ENCODE results near the gene NOL4L.
"Not testable (repeated sequence)": the region's sequence is repeated elsewhere in the genome, so short reads cannot be mapped to it uniquely, and the experiment has no call there.

The NOL4L gene

DNA sequence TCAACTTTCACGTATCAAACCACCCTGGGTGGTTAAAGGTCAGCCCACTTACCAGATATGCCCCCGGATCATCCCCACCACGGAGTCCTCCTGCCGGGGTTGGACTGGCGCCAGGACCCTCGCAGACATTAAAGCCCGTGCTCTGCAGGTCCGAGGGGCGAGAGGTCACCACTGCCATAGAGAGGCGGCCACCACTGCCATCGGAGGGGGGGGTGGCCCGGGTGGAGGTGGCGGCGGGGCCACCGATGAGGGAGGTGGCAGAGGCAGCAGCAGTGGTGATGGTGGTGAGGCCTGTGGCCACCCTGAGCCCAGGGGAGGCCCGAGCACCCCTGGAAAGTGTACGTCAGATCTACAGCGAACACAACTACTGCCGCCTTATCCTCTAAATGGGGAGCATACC, 150.7 kb downstream of the NOL4L start:
- in situ Hi-C loops (cut with MboI; ENCODE audit: low sequenced_read_pairs), result no loop called here

- in situ Hi-C loops (cut with MboI; ENCODE audit: low sequenced_read_pairs), result no loop called here
Observed at GRCh38 chr20:32433311-32434021, 151.7 kb downstream of the NOL4L start.

GRCh38 chr20:32432277-32432676, 152.9 kb downstream of the NOL4L start:
- in situ Hi-C loops (cut with MboI; ENCODE audit: low sequenced_read_pairs), result no loop called here

- in situ Hi-C loops (cut with MboI; ENCODE audit: low sequenced_read_pairs), result no loop called here
Observed at GRCh38 chr20:32431457-32431856, 153.7 kb downstream of the NOL4L start.

DNA sequence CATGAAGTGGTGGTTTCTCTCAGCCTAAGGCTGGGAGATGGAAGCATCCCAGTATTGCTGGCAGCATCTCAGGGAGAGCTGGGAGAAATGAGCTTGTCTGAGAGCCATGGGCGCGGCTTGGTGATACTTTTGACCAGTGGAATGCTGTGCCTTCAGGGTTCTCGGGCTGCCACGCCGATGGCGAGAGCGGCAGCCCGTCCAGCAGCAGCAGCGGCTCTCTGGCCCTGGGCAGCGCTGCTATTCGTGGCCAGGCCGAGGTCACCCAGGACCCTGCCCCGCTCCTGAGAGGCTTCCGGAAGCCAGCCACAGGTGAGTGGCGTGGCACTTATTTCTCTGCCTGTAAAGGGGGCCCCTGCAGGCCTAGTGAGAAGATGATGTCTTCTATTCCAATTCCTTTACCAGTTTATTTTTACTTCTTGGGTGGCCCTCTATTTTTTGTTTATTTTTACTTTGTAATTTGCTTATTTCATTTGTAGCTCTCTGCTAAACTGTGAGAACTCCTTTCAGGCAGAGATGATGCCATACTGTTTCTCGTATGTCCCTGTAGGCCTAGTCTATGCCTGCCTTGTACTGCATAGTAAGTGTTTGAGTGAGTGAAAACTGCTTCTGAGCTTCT, 155.3 kb downstream of the NOL4L start:
- in situ Hi-C loops (cut with MboI; ENCODE audit: low sequenced_read_pairs), result no loop called here

DNA sequence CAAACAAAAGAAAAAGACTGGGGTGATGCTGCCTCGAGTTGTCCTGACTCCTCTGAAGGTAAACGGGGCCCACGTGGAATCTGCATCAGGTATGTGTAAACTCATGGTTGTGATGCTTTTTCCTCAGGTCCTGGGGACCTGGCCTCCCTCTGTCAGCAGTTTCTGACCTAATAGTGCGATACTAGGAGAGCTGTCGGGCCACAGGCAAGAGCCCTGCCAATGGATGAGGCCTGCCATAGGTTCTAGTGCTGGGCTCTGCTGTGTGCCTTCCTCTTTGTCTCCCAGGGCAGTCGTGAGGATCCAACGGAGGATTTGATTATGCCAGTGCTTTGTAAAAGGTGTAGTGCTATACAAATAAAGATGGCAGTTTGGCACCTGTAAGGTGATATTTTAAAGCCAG, 155.8 kb downstream of the NOL4L start:
- in situ Hi-C loops (cut with MboI; ENCODE audit: low sequenced_read_pairs), result no loop called here

- in situ Hi-C loops (cut with MboI; ENCODE audit: low sequenced_read_pairs), result no loop called here
Observed at GRCh38 chr20:32427996-32428395, 157.1 kb downstream of the NOL4L start.

- in situ Hi-C loops (cut with MboI; ENCODE audit: low sequenced_read_pairs), result no loop called here
Observed at GRCh38 chr20:32421290-32421689, 163.8 kb downstream of the NOL4L start.

- in situ Hi-C loops (cut with MboI; ENCODE audit: low sequenced_read_pairs), result no loop called here
Observed at GRCh38 chr20:32418376-32418775, 166.8 kb downstream of the NOL4L start.

GRCh38 chr20:32416206-32416605, 168.9 kb downstream of the NOL4L start:
- in situ Hi-C loops (cut with MboI; ENCODE audit: low sequenced_read_pairs), result no loop called here

DNA sequence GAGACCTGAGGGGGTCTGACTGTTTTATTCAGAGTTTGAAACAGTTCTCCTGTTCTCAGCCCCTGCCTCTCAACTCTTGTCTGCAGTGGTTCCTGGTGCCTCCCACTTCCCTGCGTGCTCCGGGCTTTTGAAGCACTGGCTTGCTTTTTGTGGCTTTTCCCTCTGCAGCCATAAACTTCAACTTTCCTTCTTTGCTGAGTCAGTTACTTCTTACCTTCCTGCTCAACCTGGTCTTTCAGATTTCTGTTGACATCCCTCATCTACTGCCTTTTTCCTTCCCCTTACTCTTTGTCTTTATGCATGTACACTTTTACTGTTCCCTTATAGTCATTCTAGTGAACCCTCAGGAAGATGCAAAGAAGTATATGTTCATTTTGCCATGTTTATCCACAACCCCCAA, 169.6 kb downstream of the NOL4L start:
- in situ Hi-C loops (cut with MboI; ENCODE audit: low sequenced_read_pairs), result no loop called here

DNA sequence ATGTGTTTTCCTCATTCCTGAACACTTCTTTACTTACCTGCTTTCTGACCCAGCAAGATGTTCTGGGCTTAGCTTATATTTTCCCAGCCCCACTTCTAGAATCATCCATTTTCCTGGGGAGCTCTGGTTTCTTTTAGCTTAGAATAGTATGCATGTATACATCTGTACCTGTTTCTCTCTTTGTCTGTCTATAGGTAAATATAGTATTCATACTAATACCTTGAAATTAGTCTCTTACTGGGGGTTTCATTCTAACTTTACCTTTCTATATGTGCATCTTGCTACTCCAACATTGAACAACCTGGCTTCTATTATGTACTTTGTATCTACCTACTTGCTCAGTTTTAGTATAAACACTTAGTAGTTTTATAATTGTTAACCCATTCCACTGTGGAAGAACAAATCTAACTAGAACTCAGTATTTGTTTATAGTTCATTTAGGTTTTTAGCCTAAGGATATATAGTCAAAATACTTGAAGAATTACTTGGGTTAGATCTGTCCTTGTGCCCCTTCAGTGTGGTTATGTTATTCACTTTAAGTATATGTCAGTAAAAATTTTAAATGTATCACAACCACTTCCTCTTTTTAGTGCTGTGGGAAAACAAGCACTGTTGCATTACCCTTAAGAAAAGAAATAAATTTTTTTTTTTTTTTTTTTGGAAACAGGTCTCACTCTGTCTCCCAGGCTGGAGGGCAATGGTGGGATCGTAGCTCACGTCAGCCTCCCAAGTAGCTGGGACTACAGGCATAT, 173.0 kb downstream of the NOL4L start:
- in situ Hi-C loops (cut with MboI; ENCODE audit: low sequenced_read_pairs), result no loop called here

DNA sequence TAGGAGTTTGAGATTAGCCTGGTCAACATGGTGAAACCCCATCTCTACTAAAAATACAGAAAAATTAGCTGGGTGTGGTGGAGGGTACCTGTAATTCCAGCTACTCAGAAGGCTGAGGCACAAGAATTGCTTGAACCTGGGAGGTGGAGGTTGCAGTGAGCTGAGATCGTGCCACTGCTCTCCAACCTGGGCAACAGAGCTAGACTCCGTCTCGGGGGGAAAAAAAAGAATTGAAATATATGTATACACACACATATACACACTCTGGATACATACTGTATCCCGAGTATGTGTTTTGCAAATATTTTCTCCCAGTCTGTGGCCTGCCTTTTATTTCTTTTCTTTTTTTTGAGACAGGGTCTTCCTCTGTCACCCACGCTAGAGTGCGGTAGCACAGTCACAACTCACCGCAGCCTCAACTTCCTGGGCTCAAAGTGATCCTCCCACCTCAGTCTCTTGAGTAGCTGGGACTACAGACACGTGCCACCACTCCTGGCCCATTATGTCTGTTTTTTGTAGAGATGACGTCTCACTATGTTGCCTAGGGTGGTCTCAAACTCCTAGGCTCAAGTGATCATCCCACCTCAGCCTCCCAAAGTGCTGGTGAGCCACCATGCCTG, 177.9 kb downstream of the NOL4L start:
- in situ Hi-C loops (cut with MboI; ENCODE audit: low sequenced_read_pairs), result not testable (repeated sequence)

DNA sequence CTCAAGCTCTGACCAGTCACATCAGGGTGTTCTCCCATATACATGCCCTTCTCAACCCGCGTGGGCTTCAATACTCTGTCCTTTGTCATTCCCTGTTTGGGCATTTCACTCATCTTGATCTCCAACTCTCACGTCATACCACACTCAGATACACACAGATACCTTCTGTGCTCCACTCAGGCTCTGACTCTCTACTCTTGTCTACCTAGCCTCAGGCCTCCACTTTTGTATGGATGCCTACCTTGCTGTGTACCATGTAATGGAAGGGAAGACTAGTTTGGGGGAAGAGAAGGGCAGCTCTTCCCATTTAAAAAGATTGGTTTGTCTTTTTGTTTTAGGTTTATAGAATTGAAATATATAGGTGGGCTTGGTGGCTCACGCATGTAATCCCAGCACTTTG, 178.4 kb downstream of the NOL4L start:
- in situ Hi-C loops (cut with MboI; ENCODE audit: low sequenced_read_pairs), result no loop called here

DNA sequence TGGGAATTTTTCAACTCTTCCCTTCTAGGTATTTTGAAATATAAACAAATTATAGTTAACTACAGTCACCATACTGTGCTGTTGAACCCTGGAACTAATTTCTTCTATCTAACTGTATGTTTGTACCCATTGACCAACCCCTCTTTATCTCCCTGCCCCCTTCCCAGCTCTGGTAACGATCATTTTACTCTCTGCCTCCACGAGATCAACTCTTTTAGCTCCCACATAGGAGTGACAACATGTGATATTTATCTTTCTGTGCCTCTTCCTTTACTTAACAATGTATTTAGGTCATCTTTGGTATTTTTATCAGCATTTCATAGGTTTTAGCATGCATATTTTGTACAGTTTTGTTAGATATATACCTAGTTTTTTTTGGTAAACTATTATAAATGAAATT, 181.1 kb downstream of the NOL4L start:
- in situ Hi-C loops (cut with MboI; ENCODE audit: low sequenced_read_pairs), result no loop called here

DNA sequence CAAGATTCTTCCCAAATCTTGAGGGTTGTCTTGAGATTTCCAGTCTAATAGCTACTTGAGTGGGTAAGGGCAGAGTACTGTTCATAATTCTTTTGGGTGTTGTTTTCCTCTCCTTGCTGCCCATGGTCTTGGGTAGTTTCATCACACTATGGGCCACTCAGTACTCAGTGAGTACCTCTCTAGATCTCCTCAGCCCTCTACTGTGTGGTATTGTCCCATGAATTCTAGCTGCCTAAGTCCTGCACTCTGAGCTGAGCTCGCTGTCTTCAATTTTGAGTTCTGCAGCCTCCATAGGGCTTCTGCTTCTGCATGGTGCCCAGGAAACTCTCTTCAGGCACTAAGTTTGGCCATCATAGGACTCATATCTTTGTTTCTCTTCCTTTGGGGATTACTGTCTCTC, 184.7 kb downstream of the NOL4L start:
- in situ Hi-C loops (cut with MboI; ENCODE audit: low sequenced_read_pairs), result no loop called here

GRCh38 chr20:32397567-32398084, 187.5 kb downstream of the NOL4L start:
- in situ Hi-C loops (cut with MboI; ENCODE audit: low sequenced_read_pairs), result no loop called here

DNA sequence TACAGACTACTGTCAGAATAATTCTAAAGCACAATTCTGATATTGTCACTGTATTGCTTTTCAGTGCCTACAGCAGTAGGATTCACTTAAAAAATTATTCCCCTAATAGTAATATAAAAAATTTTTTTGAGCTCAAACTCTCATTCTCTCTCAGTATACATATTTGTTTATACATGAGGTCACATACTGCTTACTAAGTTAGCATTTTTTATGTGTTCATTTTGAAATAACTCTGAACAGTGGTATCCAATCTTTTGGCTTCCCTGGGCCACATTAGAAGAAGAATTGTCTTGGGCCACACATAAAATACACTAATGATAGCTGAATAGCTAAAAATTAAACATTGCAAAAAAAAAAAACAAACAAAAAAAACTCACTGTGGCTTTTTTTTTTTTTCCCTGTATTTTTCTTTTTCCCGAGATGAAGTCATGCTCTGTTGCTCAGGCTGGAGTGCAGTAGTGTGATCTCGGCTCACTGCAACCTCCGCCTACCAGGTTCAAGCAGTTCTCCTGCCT, 188.4 kb downstream of the NOL4L start:
- in situ Hi-C loops (cut with MboI; ENCODE audit: low sequenced_read_pairs), result no loop called here

DNA sequence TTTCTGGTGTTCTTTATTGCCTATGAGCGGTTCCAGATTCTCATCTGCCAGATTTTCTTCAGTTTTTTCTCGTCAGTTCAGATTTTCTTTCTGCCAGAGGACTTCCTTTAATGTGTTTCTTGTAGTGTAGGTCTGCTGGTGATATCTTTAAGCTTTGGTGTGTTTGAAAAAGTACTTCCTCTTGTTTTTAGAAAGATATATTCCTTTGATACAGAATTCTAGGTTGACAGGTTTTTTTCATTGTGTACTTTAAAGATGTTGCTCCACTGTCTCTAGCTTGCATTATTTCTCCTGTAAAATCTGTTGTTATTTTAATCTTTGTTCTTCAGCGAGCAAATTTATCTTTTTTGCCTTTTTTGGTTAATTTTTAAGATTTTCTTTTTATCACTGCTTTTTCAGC, 190.1 kb downstream of the NOL4L start:
- in situ Hi-C loops (cut with MboI; ENCODE audit: low sequenced_read_pairs), result no loop called here

Measured in hTERT RPE-1 (cell line).